Left cardiac atrium (tissue), 4 donors: ENCODE data around the gene AMIGO3. TPM values are rescaled to one million over a fixed set of nuclear protein-coding genes. Genes with fewer than 3 reads are reported as not detected.

ENCODE experiments used
- ATAC-seq, 2 donors: fragments of 200-7000 bp; cut with Tn5 transposase; one replicate each; pipeline ENCODE4 v1.9.1; 2020; ENCODE audit warnings: mild to moderate bottlenecking in 2 of 2, moderate library complexity in 2 of 2
- DNase-seq: peaks from one replicate; pipeline ENCODE4 v3.0.0-alpha.2; 2020
- intact Hi-C, 2 donors: fragments of 100-400 bp; cut with DNase I; formaldehyde crosslinking; loops; one replicate each; pipeline versions ENCODE4 v1.14.1 to v1.15.1; 2022 to 2023
- total RNA-seq, 2 donors: library from RNA; stranded (reverse); fragmentation: NEBNext Ultra II Directional; extraction: Animal tissue kit (Norgen Biotek cat#: 25700); gene quantifications; one replicate each; pipeline ENCODE4 v1.2.1, GENCODE V29; 2021
- donor health status: DM: no; HTN: yes; CAD: no.
- donor health status: DM: no; HTN: yes; CAD: no; lungs with severe emphysema.
- donor health status: DM: yes; HTN: yes; CAD: no.
- donor health status: Dilated cardiomyopathy.

The AMIGO3 gene
- total RNA-seq, 2 donors from 2014 or later: 0.09 TPM; not detected in 1

DNA sequence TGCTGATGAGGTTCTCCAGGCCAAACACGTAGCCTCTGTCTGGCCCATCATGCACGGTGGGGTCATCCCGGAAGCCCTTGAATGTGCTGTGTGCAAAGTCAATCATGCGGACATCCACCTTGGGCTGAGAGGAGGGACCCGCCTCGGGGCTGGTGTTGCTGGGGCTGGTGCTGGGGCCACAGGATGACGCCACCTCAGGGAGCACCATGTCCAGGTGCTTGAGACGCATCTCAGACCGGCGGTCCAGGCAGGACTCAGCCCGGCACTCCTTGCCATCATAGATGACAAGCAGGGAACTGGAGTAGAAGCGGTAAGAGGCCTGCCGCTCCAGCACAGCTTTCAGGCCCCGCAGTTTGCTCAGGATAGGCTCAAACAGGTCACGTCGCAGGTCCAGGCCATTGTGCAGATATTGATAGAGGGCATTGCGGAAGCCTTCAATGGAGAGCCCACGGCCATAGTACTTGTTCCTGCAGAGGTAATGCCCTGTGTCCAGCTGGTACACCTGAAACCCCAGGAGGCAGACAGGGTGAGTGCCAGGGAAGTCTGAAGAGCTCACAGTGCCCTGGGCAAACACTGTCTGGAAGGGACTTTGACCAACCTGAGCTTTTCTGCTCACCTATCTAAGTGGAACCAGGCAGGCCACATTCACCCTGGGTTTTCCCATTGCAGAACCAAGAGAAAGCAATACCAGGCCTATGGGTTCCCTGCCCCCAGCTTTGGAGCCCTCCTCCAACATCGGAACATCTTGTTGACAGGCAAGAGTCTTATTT, 7.9 kb upstream of the AMIGO3 start:
- DNase-seq: no peak
- intact Hi-C loops: no loop called here
- no peak for ATAC-seq

- intact Hi-C loops: no loop called here
Measured at GRCh38 chr3:49725906-49726681, 6.6 kb upstream of the AMIGO3 start.

DNA sequence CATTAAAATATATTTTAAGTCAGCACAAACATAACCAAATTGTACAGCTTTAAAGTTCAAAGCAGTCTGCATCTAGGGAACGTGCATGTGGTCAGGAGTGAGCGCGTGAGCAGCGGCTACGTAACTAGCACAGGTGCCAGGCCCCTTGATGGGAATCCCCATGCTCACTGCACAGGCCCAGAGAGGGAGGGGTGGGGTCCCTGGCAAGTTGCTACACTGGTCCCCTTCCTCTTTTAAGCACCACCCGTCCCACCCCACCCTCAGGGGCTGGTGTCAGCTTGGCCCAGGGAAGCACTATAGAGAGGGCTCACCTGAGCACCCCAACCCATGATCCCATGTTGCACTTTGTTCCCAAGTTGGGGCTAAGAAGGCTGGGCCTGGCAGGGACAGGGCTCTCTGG, 5.1 kb upstream of the AMIGO3 start:
- intact Hi-C loops: no loop called here
- DNase-seq: peak; percentile 43
- no peak for ATAC-seq

More at GRCh38 chr3:49725906-49726681, 6.6 kb upstream of the AMIGO3 start:
- no peak for ATAC-seq
- DNase-seq: no peak

DNA sequence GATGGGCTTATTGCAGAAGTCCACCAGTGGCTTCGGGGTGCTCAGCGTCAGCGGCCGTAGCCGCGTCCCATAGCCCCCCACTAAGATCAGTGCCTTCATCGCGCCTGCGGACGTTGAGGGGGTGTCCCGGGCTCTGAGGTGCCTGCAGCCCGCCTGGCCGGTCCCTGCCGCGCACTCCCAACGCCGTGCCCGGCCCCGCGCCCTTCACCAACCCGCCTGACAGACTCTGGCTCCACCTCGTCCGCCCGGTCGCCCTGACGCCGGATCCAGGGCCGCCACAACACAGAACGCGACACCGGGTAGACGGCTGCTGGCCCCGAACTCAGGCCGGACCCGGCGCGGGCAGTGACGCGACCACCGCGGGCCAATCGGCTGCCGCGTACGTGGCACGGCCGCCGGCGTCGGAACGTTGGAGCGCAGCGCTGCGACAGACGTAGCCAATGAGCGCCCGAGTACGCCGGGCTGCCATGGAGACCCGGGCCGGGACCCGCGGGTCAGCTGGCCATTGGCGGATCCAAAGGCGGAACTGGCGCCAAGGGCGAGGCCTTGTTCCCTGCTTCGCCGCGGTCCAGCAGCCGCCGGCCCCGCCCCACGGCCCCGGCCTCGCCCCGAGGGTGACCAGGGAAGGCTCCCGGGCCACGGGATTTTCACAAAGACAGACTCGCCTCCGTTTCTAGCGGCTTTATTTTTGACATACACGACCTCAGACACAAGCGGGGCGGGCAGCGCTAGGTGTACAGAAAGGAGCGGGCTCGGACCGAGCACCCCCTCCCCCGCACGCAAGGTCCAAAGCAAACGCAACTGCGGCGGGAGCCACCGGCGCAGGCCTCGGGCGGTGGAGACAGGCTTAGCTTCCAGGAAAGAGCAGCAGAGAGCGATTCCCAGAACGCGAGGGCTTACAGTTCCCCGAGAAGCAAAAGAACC, 4.4 kb upstream of the AMIGO3 start, which contains the start of gene GMPPB:
GMPPB (minus strand) TSS at position 324 of the 924 bp plus-strand sequence; CDS start at position 99, 225 bp downstream.
- intact Hi-C loops: no loop called here
- peak; percentile 89 to 93 for ATAC-seq
- DNase-seq: peak; percentile 99

GRCh38 chr3:49723296-49723627, 3.8 kb upstream of the AMIGO3 start:
- ATAC-seq (peak; percentile 22 to 23), DNase-seq (peak; percentile 72)
- intact Hi-C loops: no loop called here

GRCh38 chr3:49722896-49723295, 3.4 kb upstream of the AMIGO3 start:
- intact Hi-C loops: no loop called here
- ATAC-seq: no peak
- DNase-seq: no peak

- ATAC-seq: no peak
- DNase-seq: no peak
- intact Hi-C loops: no loop called here
Measured at GRCh38 chr3:49721896-49722781, 2.7 kb upstream of the AMIGO3 start.

- intact Hi-C loops: no loop called here
- ATAC-seq (no peak), DNase-seq (no peak)
Measured at GRCh38 chr3:49721596-49721895, 2.1 kb upstream of the AMIGO3 start.

DNA sequence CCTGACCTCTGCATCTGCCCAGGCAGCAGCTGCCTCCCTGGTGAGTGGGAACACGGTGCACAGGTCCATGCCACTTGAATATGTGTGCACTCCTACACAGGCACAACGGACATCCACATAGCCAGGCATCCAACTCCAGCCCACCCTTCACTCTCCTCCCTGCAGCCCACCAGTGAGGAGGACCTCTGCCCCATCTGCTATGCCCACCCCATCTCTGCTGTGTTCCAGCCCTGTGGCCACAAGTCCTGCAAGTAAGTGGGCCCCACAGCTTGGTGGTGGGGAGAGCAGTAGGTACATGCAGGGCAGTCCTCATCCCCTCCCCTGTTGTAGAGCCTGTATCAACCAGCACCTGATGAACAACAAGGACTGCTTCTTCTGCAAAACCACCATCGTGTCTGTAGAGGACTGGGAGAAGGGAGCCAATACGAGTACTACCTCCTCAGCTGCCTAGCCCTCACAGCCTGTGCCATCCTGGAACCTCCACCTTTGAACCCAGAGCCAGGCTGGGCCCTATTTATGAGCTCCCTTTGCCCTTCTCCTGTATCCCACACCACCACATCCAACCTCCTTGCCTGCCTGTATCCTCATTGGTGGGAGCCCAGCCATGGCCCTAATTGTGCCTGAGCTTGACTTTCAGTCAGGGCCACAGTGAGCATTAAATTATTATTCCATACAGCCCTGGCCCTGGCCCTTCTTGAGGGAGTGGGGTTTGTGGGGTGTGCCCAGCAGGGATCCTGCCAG, 1.5 kb upstream of the AMIGO3 start:
- DNase-seq (no peak), ATAC-seq (no peak)
- intact Hi-C loops: no loop called here

DNA sequence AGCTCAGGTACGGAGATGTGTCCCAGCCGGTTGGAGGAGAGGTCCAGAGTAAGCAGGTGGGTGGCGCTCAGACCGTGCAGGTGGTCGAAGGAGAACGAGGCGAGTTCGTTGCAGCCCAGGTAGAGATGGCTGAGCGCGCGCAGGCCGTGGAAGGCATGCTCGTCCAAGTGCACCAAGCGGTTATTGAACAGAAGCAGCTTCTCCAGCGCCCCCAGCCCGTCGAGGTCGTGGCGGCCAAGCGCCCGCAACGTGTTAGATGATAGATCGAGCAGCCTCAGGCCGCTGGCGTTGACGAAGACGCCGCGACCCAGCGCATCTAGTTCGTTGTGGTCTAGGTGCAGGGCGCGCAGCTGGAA, 648 bp downstream of the AMIGO3 start:
- ATAC-seq (no peak), DNase-seq (no peak)
- intact Hi-C loops: no loop called here

DNA sequence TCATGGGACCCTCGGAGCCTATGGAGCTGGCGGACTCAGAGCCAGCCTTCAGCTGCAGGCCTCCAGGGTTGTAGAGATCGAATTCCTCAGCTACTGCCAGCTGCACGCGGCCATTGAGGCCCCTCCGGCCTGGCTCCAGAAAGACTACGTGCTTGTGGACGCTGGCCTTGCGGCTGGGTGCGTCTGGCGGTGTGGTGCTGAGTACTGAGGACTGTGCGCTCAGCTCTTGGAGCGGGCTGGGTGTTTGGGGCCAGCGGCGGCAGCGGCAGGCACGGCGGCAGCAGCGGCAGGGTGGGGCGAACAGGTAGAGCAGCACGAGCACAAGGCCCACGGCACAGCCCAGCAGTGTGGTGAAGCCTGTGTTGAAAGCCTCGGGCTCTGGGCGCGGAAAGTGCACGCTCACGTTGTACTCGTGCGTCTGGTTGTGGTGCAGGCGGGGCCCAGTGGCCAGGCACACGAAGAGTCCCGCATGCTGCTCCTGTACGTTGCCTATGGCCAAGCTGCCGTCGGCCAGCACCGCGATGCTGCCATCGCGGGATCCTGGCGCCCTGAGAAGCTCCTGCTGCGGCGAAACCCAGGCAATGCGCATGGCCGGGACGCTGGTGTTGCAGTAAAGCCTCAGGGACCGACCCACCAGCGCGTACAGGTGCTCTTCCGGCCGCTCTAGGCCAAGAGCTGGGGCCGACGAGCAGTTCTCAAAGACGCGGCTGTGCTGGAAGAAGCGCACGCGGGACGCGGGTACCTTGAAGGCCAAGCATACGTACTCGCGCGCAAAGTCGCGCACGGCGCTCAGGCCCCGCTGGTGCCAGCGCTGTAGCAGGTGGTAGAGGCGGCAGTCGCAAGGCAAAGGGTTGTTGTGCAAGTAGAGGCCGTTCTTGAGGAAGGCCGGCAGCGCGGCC, 1.3 kb downstream of the AMIGO3 start:
- no peak for DNase-seq
- no peak for ATAC-seq
- intact Hi-C loops: no loop called here

GRCh38 chr3:49717211-49717958, 2.1 kb downstream of the AMIGO3 start:
- no peak for ATAC-seq
- peak; percentile 13 for DNase-seq
- intact Hi-C loops: no loop called here

- intact Hi-C loops: no loop called here
- ATAC-seq (no peak), DNase-seq (peak; percentile 13)
Measured at GRCh38 chr3:49716691-49717210, 2.7 kb downstream of the AMIGO3 start.

DNA sequence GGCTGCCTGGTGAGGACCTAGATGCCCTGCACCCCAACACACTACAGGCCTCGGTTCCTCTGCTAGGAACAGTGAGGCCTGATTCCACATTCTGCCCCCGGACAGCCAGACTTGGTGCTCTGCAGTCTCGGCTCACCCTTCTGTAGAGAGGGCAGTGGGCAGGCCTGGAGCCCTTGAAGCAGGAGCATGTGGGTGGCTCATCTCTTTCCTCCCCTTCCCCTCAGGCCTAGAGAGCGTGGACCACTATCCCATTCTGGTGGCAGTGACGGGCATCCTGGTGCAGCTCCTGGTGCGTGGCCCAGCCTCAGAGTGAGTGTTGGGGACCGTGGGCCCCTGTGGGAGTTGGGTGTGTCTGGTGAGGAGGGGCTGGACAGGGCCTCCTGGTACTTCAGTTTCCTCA, 3.3 kb downstream of the AMIGO3 start:
- ATAC-seq (no peak), DNase-seq (no peak)
- intact Hi-C loops: no loop called here

GRCh38 chr3:49715611-49716121, 3.8 kb downstream of the AMIGO3 start:
- DNase-seq: no peak
- no peak for ATAC-seq
- intact Hi-C loops: no loop called here
